Chondrocyte (in vitro differentiated cells): ENCODE results near the gene GSE1. TPM values are rescaled to one million over a fixed set of nuclear protein-coding genes. Genes with fewer than 3 reads are reported as not detected.

Experiments
- DNase-seq: peaks from one replicate; pipeline ENCODE4 v3.0.0; 2021; ENCODE audit warnings: mixed read lengths, low spot score
- H3K27ac Mint-ChIP-seq: one replicate; pipeline ENCODE4 v1.8.0; 2021; ENCODE audit warnings: mild to moderate bottlenecking, moderate library complexity, mixed read lengths; ENCODE audit not compliant: unreplicated experiment
- H3K27me3 Mint-ChIP-seq: 2 replicates; pipeline ENCODE4 v1.8.0; 2021; ENCODE audit warnings: low read depth, mixed read lengths
- H3K36me3 Mint-ChIP-seq: 2 replicates; pipeline ENCODE4 v1.8.0; 2021; ENCODE audit warnings: low read depth, mixed read lengths
- H3K4me1 Mint-ChIP-seq: 2 replicates; pipeline ENCODE4 v1.8.0; 2021; ENCODE audit warnings: low read depth, mild to moderate bottlenecking, mixed read lengths
- H3K4me3 Mint-ChIP-seq: one replicate; pipeline ENCODE4 v1.8.0; 2021; ENCODE audit warnings: mild to moderate bottlenecking, moderate library complexity, mixed read lengths; ENCODE audit not compliant: unreplicated experiment
- H3K9me3 Mint-ChIP-seq: 2 replicates; pipeline ENCODE4 v1.8.0; 2021; ENCODE audit warnings: low read depth, mixed read lengths
- total RNA-seq: library from RNA; stranded (reverse); gene quantifications from 3 replicates; pipeline ENCODE4 v1.2.1, GENCODE V29; 2021
- TF ChIP-seq, protein P1 (sequence below): fragments of 200-600 bp; sonication (generic); IDR thresholded peaks from 2 replicates; pipeline ENCODE4 v1.5.0; 2021; ENCODE audit warnings: antibody characterized with exemption, mild to moderate bottlenecking, moderate library complexity

The GSE1 gene
- total RNA-seq, 1 donor from 2014 or later, result 22.6 TPM

DNA sequence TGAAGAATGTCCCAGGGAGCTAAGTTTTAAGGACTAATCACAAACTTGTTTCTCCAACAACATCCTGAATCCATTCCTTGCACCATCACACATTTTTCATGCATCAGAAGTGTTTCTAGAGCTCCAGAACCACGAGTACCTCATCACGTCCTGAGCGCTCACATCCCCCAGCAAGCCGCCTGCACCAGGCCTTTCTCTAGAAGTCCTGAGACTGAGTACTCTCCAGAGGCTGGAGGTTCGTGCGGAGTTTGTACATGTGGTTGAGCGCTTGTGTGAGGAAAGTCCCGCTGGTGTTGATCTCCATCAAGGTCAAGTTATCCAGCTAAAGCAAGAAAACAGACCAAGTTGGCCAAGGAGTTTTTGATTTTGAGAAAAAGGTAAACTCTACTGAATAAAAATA lies 64.9 kb downstream of the GSE1 start:
- no peak overlapping the region for H3K4me3 Mint-ChIP-seq
- H3K4me1 Mint-ChIP-seq, result peaks cover 13% of the 10 kb centered on the region
- H3K36me3 Mint-ChIP-seq, result peaks cover 9% of the 10 kb centered on the region
- H3K9me3 Mint-ChIP-seq, result no peaks in the 10 kb centered on the region
- H3K27me3 Mint-ChIP-seq, result no peaks in the 10 kb centered on the region
- no peak for DNase-seq
- TF ChIP-seq, protein P1, sequence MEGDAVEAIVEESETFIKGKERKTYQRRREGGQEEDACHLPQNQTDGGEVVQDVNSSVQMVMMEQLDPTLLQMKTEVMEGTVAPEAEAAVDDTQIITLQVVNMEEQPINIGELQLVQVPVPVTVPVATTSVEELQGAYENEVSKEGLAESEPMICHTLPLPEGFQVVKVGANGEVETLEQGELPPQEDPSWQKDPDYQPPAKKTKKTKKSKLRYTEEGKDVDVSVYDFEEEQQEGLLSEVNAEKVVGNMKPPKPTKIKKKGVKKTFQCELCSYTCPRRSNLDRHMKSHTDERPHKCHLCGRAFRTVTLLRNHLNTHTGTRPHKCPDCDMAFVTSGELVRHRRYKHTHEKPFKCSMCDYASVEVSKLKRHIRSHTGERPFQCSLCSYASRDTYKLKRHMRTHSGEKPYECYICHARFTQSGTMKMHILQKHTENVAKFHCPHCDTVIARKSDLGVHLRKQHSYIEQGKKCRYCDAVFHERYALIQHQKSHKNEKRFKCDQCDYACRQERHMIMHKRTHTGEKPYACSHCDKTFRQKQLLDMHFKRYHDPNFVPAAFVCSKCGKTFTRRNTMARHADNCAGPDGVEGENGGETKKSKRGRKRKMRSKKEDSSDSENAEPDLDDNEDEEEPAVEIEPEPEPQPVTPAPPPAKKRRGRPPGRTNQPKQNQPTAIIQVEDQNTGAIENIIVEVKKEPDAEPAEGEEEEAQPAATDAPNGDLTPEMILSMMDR, result no peak
- no peak overlapping the region for H3K27ac Mint-ChIP-seq

DNA sequence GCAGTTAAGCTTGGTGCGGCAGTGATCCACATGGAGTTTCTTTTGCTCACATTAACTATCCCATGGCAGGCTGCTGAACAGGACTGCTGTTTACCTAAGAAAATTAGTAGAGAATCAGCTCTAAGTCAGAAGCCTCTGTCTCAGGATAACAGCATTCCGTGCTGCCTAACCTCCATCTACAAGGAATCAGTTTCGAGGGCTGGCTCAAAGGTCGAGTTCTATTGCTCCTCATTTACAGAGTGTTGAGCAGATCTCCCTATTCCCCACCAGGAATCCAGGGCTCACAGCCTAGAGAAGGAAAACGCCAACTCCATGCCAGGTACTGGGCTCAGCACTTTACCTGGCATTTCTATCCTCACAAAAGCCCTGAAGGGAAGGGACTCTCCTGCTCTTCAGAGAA lies 65.7 kb downstream of the GSE1 start:
- Mint-ChIP-seq H3K27me3 (no peaks in the 10 kb centered on the region), H3K4me3 (no peak overlapping the region), H3K36me3 (peaks cover 9% of the 10 kb centered on the region), H3K27ac (no peak overlapping the region), H3K4me1 (peaks cover 8% of the 10 kb centered on the region), H3K9me3 (no peaks in the 10 kb centered on the region)
- TF ChIP-seq, protein P1, result no peak
- DNase-seq, result no peak

DNA sequence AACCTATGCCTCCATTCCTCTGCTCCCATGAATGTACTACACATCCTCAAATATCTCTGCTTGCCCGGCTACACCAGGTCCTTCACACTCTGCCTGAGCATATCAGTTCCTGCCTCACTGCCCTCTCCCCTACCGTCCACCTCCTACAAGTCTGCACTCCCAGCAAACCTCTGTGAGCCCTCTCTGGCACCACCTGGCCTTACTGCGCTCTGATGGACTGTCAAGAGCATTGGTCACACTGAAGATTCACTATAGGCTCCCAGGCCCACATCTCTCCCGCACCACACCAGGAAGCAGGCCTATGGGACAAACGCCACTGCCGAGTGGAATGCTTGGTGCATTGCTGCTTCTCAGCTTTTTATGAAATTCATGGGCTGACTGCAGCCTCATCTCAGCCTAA lies 66.7 kb downstream of the GSE1 start:
- no peak overlapping the region for H3K27ac Mint-ChIP-seq
- H3K36me3 Mint-ChIP-seq, result peaks cover 7% of the 10 kb centered on the region
- TF ChIP-seq, protein P1, result no peak
- H3K9me3 Mint-ChIP-seq, result no peaks in the 10 kb centered on the region
- no peak overlapping the region for H3K4me3 Mint-ChIP-seq
- no peaks in the 10 kb centered on the region for H3K4me1 Mint-ChIP-seq
- H3K27me3 Mint-ChIP-seq, result no peaks in the 10 kb centered on the region
- no peak for DNase-seq

DNA sequence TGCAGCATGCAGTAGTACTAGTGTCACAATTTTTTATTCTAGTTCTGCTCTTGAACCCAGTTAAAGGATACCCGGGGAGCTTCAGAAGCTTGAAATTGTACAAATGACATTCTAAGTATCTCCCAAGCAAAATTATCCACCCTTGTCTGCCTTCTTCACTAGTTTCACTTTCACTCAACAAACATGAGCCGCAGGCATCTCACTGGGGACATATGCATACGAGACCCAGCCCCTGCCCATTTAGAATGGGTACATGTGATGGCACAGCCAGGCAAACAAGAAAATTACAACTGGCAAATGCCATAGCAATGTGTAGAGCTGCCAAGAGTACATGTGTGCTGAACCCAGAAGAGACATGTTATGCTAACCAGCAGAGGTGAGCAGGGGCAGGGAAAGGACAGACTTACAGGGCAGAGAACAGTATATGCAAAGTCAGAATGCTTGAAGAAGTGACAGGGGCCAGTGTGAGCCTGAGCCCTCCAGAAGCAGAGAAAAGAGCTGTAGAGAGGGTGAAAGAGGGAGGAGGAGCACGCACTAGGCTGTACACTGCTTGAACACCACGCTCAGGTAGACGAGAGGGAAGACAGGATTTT lies 67.3 kb downstream of the GSE1 start:
- TF ChIP-seq, protein P1, result no peak
- Mint-ChIP-seq H3K27me3 (no peaks in the 10 kb centered on the region), H3K36me3 (peaks cover 6% of the 10 kb centered on the region), H3K4me3 (no peak overlapping the region), H3K9me3 (no peaks in the 10 kb centered on the region), H3K4me1 (no peaks in the 10 kb centered on the region), H3K27ac (no peak overlapping the region)
- no peak for DNase-seq

GRCh38 chr16:85681255-85681654 lies 68.1 kb downstream of the GSE1 start:
- no peaks in the 10 kb centered on the region for H3K9me3 Mint-ChIP-seq
- no peak overlapping the region for H3K27ac Mint-ChIP-seq
- DNase-seq, result no peak
- H3K36me3 Mint-ChIP-seq, result peaks cover 6% of the 10 kb centered on the region
- no peaks in the 10 kb centered on the region for H3K4me1 Mint-ChIP-seq
- H3K27me3 Mint-ChIP-seq, result no peaks in the 10 kb centered on the region
- no peak overlapping the region for H3K4me3 Mint-ChIP-seq
- TF ChIP-seq, protein P1, result no peak
